HG02759 (cell line): Measurements from ENCODE around the gene RPUSD3.

ENCODE experiments used
- ATAC-seq: cut with Tn5 transposase; IDR thresholded peaks from one replicate; pipeline ENCODE4 v1.9.1; 2021; ENCODE audit warnings: mild to moderate bottlenecking, moderate library complexity; ENCODE audit not compliant: unreplicated experiment

Gene RPUSD3

DNA sequence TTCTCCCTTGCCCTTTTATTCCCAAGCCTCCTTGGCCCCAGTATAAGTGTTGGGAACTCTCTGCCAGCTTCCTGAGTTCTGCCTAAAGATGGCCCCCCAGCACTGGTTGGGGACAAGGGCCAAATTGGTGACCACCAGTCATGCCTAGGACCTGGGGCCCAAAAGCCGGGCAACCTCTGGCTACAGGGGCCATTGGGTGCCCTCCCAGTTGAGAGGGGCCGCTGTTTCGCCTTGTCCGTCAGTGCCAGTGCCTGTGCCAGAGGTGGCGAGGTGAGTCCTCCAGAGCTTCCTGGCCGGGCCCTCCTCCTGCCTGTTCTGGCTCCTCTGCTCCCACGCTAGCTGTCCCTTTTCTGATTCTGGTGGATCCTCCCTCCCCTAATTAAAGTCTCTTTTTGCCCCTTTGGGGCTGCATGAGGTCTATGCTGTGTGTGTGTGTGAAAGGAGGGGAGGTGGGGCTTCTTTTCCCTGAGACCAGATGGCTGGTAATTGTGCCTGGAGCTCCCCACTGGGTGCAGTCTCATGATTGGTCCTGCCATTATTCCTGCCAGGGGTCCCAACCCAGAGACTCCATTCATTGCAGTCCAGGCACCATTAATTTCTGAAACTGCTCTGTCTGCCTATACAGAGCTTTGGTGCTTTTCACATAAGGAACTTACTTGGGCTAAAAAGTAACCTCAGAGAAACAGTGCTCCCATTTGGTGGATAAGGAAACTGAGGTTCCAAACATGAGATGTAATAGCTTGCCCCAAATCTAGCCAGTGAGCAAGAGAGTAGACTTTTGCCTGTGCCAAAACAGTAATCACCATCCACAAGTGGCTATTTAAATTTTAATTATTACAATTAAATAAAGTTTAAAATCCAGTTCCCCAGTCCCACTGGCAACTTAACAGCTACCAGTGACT, 36.9 kb downstream of the RPUSD3 start:
- no peak for ATAC-seq

DNA sequence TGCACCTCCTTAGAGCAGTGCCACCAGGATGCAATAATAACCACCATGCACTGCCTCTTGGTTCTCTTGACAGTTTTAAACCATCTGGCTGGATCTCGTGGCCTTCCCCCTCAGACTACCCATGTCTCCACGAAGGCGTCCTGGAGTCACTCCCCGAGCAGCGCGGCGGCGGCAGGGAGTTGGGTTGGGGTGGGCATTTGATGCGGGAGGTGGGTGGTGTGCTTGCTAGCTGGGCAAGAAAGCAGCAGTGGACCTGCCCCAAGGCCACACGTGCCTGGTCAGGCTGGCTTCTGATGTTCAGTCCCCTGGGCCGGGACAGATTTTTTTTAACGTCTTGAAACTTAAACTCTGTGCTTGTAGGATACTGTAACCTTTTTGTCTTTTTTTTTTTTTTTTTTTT, 37.7 kb downstream of the RPUSD3 start:
- no peak for ATAC-seq

DNA sequence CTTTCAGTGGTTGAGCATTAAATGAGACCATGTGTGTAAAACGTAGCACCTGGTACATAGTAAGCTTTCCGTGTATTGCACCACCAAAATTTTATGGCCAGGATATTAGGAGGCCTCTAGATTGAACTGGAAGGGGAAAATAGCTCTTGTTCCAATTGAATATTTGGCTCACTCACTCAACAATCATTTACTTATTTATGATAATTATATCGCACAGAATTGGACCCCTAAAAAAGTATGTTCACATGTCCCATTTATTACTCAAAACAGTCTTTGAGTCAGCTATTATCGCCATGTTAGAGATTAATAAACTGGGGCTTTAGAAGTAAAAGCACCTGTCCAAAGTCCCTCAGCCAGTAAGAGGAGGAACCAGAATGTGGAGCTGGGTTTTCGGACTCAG, 38.8 kb downstream of the RPUSD3 start:
- ATAC-seq, result no peak

DNA sequence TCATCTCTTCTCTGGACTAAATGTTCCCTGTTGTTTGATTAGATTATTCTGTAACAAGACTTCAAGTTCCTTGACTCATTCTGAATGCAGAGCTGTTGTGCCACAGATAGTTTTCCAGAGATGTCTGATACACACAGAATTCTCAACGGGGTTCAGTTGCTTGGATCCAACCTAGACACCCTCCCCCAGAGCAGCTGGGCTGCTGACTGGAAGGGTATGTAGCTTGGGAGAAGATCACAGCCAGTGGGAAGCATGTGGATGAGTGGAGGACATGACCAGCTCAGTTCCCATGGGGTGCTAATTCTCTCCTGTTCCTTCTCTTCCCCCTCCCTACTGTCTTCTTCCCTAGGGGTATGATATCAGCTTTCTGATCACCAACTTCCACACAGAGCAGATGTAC, 40.3 kb downstream of the RPUSD3 start:
- ATAC-seq, result no peak

DNA sequence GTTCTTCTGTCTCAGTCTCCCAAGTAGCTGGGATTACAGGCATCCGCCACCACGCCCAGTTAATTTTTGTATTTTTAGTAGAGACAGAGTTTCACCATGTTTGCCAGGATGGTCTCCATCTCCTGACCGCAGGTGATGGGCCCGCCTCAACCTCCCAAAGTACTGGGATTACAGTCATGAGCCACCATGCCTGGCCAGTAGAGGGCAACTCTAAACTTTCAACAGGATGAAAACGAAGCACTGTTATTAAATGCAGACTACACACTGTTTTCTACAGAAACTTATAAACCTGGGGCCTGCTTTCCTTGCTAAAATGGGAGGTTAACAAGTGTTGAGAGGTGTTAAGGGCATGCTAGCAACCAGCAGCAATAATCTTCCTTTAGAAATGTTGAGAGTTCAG, 43.3 kb downstream of the RPUSD3 start:
- ATAC-seq, result no peak

DNA sequence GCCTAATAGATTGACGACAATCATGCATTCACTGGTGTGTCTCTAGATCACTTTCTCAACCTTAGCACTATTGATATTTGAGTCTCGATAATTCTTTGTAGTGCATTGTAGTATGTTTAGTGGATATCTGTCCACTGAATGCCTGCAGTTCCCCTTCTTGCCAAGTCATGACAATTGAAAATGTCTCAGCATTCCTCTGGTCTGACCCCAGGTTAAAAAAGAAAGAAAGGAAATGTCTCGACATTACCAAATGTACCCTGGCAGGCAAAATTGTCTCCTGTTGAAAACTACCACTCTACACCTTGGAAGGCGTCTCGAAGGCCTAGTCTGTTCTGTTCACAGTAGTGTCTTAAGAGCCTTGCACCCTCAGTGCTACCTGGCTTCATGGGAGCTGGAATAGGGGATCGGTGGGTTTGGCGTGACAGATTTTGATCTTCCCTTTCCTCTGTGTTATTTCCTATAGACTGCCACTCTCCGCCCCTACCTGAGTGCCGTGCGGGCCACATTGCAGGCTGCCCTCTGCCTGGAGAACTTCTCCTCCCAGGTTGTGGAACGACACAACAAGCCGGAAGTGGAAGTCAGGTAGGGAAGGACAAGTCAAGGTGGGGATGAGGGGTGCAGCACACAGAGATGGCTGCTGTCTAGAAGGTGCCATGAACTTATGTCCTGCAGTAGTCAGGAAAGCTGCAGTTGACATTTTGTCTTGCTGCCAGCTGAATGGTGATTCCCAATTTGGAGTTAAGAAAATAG, 46.4 kb downstream of the RPUSD3 start:
- ATAC-seq, result no peak

DNA sequence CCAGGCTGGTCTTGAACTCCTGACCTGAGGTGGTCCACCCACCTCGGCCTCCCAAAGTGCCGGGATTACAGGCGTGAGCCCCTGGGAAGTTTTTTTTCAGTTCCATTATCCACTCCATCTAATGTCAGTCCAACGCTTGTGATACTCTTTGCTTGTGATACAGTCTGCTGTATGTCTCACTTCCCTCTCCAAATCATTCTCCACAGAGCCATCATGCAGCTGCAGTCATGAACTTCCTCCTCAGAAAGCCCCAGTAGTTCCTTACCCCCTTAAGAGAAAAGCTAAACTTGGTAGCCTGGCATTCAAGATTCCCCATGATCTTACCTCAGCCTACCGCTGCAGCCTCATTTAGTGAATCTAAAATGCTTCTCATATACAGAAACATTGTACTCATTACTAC, 48.6 kb downstream of the RPUSD3 start:
- no peak for ATAC-seq

DNA sequence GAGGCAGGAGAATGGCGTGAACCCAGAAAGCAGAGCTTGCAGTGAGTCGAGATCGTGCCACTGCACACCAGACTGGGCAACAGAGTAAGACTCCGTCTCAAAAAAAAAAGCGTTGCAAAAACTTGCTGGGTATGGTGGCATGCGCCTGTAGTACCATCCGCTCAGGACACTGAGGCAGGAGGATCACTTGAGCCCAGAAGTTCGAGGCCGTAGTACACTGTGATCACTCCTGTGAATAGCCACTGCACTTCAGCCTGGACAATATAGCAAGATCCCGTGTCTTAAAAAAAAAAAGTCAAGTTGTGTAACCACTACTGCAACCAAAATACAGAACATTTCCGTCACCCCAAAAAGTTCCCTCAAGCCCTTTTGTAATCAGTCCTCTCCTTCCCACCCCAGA, 49.4 kb downstream of the RPUSD3 start:
- no peak for ATAC-seq

DNA sequence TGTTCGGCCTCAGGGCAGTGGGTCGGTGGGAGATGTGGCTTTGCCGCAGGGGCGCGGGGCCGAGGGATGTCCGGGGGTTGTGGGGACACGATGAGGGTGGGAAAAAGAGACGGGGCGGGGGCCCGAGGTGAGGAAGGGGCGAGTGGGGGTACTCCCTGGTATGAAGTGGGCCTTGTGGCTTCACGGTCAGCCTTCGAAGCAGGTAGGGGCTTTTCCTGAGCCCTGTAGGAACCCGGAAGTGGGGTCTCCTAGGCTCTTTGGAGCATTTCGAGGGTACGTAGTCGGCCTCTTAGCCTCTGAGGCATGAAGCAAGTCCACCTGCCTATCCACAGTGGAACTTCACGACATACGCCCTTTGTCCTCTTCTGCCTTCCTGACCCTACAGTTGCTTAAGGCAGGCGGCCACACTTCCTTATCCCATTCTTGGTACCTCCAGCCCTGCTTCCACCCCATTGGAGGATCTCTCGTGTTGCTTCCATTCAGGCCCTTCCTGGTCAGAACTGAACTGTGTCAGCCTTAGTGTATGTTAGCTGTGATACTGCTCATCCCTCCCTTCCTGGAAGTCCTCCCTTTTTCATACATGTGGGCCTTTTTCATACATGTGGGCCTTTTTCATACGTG, 50.5 kb downstream of the RPUSD3 start:
- no peak for ATAC-seq

DNA sequence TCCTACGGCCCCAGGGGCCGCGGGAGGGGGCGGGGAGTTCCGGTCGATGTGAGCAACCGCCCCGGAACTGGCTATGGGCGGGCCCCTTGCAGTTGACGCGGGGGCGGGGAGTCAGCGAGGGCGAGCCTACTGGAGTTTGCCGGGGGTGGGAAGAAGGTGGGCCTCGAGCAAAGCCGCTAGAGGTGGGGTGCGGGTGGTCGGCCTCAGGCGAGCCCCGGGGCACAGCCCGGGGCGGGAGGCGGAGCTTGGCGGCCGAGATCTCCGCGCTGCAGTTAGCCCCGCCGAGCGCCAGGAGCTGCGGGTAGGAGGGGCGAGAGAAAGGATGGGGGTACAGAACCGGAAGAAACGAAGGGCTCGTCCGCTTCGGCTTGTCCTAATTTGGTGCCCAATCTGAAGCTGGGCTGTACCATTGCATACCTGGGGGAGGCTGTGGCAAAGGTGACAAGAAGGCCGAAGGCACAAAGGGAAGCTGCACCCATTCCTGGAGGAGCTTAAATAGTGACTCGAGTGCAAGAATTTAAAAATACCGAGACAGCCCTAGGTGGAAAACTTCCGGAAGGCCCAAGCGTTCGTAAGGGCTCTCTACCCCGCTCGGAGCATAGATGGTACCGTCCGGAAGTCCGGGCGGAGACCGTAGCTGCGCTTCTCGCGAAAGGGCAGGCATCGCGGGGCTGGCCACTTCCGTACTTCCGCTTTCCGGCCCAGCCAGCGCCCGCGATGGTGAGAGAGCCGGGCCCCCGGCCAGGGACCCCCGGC, 51.2 kb downstream of the RPUSD3 start, which contains the start of the genes ARPC4 and TADA3:
TSS of gene ARPC4 (plus strand) at position 678 of the 756 bp plus-strand sequence. CDS start at position 718, 40 bp downstream.
TSS of gene TADA3 (minus strand) at position 69 of the 756 bp plus-strand sequence. CDS start 1,007 bp downstream, outside the sequence.
- ATAC-seq, result peak; percentile 80

DNA sequence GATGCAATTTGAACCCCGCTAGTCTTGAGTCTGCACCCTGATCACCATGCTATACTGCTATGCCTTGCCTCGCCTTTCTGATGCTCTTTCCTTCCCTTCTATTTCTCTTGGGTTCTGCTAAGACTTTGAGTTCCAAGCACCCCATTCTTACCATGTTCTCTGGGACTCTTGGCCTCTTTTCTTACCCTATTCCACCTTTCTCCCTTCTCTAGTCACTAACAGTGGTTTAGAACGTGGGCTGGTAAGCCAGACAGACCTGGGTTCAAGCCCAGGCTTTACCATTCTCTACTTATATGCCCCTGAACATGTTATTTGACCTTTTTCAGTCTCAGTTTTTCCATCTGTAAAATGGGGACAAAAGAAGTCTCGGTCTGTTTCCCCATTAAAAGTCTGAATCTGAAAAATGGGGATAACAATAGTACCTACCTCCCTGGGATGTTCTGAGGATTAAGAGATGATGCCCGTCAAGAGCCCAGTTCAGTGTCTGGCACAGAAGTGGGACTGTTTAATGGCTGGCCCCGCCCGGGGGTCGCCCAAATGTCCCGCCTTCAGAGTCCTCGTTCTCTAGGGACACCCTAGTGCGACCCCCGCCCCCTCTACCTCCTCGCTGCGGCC, 51.9 kb downstream of the RPUSD3 start:
- ATAC-seq, result no peak

DNA sequence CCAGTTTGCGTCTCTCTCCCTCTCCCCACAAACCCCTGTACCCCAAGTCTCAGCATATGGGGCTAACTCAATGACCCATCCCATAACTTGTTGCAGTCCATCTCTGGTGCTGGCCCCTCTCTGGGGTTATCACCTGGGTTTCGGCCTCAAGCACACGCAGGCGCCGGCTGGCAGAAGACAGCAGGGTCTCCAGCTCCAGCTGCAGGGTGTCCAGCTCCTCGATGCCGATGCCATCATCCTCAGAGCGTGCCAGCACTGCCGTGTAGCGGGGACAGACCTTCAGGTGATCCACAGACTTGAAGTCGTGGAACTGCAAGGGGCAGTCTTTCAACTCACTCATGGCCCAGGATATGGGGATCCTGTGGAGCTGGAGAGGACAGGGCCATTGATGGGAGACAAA, 52.7 kb downstream of the RPUSD3 start:
- no peak for ATAC-seq
